Sigmoid colon (tissue), 4 donors: ENCODE results near the gene CLDN19.

Experiments used
- POLR2AphosphoS5 ChIP-seq, 4 donors: sonication (generic); formaldehyde crosslinking; IDR thresholded peaks; one replicate each; pipeline ENCODE4 v1.6.1; 2017; ENCODE audit warnings: antibody characterized with exemption in 4 of 4
- TF ChIP-seq, protein P1 (sequence below), 4 experiments: fragments of 450-650 bp in 3 of 4; fragments of 200-600 bp in 1 of 4; IDR thresholded peaks; one replicate each; pipeline ENCODE4 v1.5.1; 2016 to 2019; ENCODE audit warnings: antibody characterized with exemption in 4 of 4, mild to moderate bottlenecking in 3 of 4, moderate library complexity in 2 of 4

DNA sequence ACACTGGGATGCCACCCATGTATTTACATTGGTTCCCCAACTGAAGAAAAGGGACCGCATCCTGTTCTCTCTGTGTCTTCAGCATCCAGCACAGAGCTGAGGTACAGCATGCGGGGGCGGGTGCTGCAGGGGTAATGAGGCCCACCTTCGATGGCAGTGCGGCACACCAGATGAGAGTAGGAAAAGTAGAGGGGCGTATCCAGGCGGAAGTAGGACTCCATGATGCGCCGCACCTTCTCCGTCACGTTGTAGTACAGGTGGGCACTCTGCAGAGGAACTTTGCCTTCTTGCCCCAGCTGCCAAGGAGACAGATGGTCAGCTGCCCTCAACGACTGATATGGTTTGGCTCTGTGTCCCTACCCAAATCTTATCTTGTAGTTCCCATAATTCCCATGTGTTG is 10.0 kb upstream of the CLDN19 start:
- TF ChIP-seq, protein P1, sequence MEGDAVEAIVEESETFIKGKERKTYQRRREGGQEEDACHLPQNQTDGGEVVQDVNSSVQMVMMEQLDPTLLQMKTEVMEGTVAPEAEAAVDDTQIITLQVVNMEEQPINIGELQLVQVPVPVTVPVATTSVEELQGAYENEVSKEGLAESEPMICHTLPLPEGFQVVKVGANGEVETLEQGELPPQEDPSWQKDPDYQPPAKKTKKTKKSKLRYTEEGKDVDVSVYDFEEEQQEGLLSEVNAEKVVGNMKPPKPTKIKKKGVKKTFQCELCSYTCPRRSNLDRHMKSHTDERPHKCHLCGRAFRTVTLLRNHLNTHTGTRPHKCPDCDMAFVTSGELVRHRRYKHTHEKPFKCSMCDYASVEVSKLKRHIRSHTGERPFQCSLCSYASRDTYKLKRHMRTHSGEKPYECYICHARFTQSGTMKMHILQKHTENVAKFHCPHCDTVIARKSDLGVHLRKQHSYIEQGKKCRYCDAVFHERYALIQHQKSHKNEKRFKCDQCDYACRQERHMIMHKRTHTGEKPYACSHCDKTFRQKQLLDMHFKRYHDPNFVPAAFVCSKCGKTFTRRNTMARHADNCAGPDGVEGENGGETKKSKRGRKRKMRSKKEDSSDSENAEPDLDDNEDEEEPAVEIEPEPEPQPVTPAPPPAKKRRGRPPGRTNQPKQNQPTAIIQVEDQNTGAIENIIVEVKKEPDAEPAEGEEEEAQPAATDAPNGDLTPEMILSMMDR (IDR thresholded peaks at IDR 0.05): no peak
- no peak for TF ChIP-seq POLR2AphosphoS5 (IDR thresholded peaks at IDR 0.05)
